ENCODE data around the gene BDKRB2.

Gene BDKRB2

GRCh38 chr14:96189281-96189711 is 15.3 kb upstream of the BDKRB2 start:
- no peak overlapping the region for H3K4me3 ChIP-seq (replicated peaks; ENCODE audit: low read depth, low read length)
- DNase-seq (ENCODE audit: extremely low read depth, insufficient read length): no peak
- no peak for TF ChIP-seq CTCF (IDR thresholded peaks at IDR 0.05; ENCODE audit: insufficient read depth, low read length, poor library complexity, severe bottlenecking)

GRCh38 chr14:96191353-96191752 is 13.3 kb upstream of the BDKRB2 start:
- no peak overlapping the region for H3K4me3 ChIP-seq (replicated peaks; ENCODE audit: low read depth, low read length)
- no peak for DNase-seq (ENCODE audit: extremely low read depth, insufficient read length)
- no peak for TF ChIP-seq CTCF (IDR thresholded peaks at IDR 0.05; ENCODE audit: insufficient read depth, low read length, poor library complexity, severe bottlenecking)

More at GRCh38 chr14:96189281-96189711, 15.3 kb upstream of the BDKRB2 start:
- Histone ChIP-seq H3K27me3 (replicated peaks; ENCODE audit: control insufficient read depth, insufficient read depth, low read length) (no peaks in the 10 kb centered on the region), H3K36me3 (ENCODE audit: control insufficient read depth, insufficient read depth, low read length) (no peaks in the 10 kb centered on the region)

GRCh38 chr14:96191841-96192462 is 12.7 kb upstream of the BDKRB2 start:
- TF ChIP-seq CTCF (IDR thresholded peaks at IDR 0.05; ENCODE audit: insufficient read depth, low read length, poor library complexity, severe bottlenecking): no peak
- H3K27me3 ChIP-seq (replicated peaks; ENCODE audit: control insufficient read depth, insufficient read depth, low read length): no peaks in the 10 kb centered on the region; the same call in 1 of the 2 replicates

More at GRCh38 chr14:96191353-96191752, 13.3 kb upstream of the BDKRB2 start:
- Histone ChIP-seq H3K36me3 (ENCODE audit: control insufficient read depth, insufficient read depth, low read length) (no peaks in the 10 kb centered on the region), H3K27me3 (replicated peaks; ENCODE audit: control insufficient read depth, insufficient read depth, low read length) (no peaks in the 10 kb centered on the region; the same call in 1 of the 2 replicates)

GRCh38 chr14:96192975-96193805 is 11.4 kb upstream of the BDKRB2 start:
- TF ChIP-seq CTCF (IDR thresholded peaks at IDR 0.05; ENCODE audit: insufficient read depth, low read length, poor library complexity, severe bottlenecking): no peak
- H3K27me3 ChIP-seq (replicated peaks; ENCODE audit: control insufficient read depth, insufficient read depth, low read length): no peaks in the 10 kb centered on the region; the same call in 1 of the 2 replicates
- no peak overlapping the region for H3K4me3 ChIP-seq (replicated peaks; ENCODE audit: low read depth, low read length)
- DNase-seq (ENCODE audit: extremely low read depth, insufficient read length): no peak
- H3K36me3 ChIP-seq (ENCODE audit: control insufficient read depth, insufficient read depth, low read length): no peaks in the 10 kb centered on the region

More at GRCh38 chr14:96191841-96192462, 12.7 kb upstream of the BDKRB2 start:
- Histone ChIP-seq H3K4me3 (replicated peaks; ENCODE audit: low read depth, low read length) (no peak overlapping the region), H3K36me3 (ENCODE audit: control insufficient read depth, insufficient read depth, low read length) (no peaks in the 10 kb centered on the region)
- DNase-seq (ENCODE audit: extremely low read depth, insufficient read length): no peak

- Histone ChIP-seq H3K27me3 (replicated peaks; ENCODE audit: control insufficient read depth, insufficient read depth, low read length) (no peaks in the 10 kb centered on the region; the same call in 1 of the 2 replicates), H3K36me3 (ENCODE audit: control insufficient read depth, insufficient read depth, low read length) (no peaks in the 10 kb centered on the region), H3K4me3 (replicated peaks; ENCODE audit: low read depth, low read length) (no peak overlapping the region)
- no peak for TF ChIP-seq CTCF (IDR thresholded peaks at IDR 0.05; ENCODE audit: insufficient read depth, low read length, poor library complexity, severe bottlenecking)
- DNase-seq (ENCODE audit: extremely low read depth, insufficient read length): no peak
Observed at GRCh38 chr14:96194262-96194656, 10.4 kb upstream of the BDKRB2 start.
